Mesenchymal stem cell (in vitro differentiated cells and primary cell): ENCODE results near the gene CD37.
"Not testable (repeated sequence)": the region's sequence is repeated elsewhere in the genome, so short reads cannot be mapped to it uniquely, and the experiment has no call there.

Experiments
- DNase-seq: peaks from one replicate; pipeline ENCODE4 v3.0.0-alpha.2; 2013
- H2AFZ ChIP-seq: one replicate; pipeline ENCODE4 v1.6.1; 2013; ENCODE audit warnings: low read depth, mild to moderate bottlenecking, control low read depth, inconsistent platforms, low read length, moderate library complexity
- H2AK5ac ChIP-seq: 2 replicates; pipeline ENCODE4 v1.6.1; 2013; ENCODE audit warnings: low read length, moderate library complexity, mild to moderate bottlenecking, inconsistent platforms; ENCODE audit not compliant: severe bottlenecking
- H2BK120ac ChIP-seq: one replicate; pipeline ENCODE4 v1.6.1; 2013; ENCODE audit warnings: low read depth, mild to moderate bottlenecking, inconsistent platforms, low read length, moderate library complexity
- H2BK12ac ChIP-seq, 2 experiments: one replicate each; pipeline ENCODE4 v1.6.1; 2013; ENCODE audit warnings: inconsistent platforms in 2 of 2, low read length in 2 of 2, mild to moderate bottlenecking in 2 of 2, moderate library complexity in 2 of 2, control low read depth in 1 of 2
- H2BK15ac ChIP-seq: one replicate; pipeline ENCODE4 v1.6.1; 2013; ENCODE audit warnings: mild to moderate bottlenecking, low read depth, inconsistent platforms; ENCODE audit not compliant: poor library complexity, severe bottlenecking
- H2BK5ac ChIP-seq: 2 replicates; pipeline ENCODE4 v1.6.1; 2013; ENCODE audit warnings: low read depth, mild to moderate bottlenecking, low read length, control low read depth, inconsistent platforms; ENCODE audit not compliant: poor library complexity, severe bottlenecking
- H3K14ac ChIP-seq, 2 experiments: one replicate each; pipeline ENCODE4 v1.6.1; 2013; ENCODE audit warnings: inconsistent platforms in 2 of 2, low read length in 2 of 2, control low read depth in 1 of 2, mild to moderate bottlenecking in 1 of 2, moderate library complexity in 1 of 2
- H3K18ac ChIP-seq, 2 experiments: one replicate each; pipeline ENCODE4 v1.6.1; 2013; ENCODE audit warnings: inconsistent platforms in 2 of 2, low read length in 2 of 2, control low read depth in 1 of 2, low read depth in 1 of 2, mild to moderate bottlenecking in 1 of 2
- H3K23ac ChIP-seq, 2 experiments: one replicate each; pipeline ENCODE4 v1.6.1; 2013; ENCODE audit warnings: inconsistent platforms in 2 of 2, low read length in 2 of 2, mild to moderate bottlenecking in 2 of 2, moderate library complexity in 2 of 2, control low read depth in 1 of 2
- H3K27ac ChIP-seq: 2 replicates; pipeline ENCODE4 v1.5.1; 2013; ENCODE audit warnings: mild to moderate bottlenecking, moderate library complexity, low read length, control low read depth, inconsistent platforms; ENCODE audit not compliant: poor library complexity, severe bottlenecking
- H3K27me3 ChIP-seq, 2 experiments: 2 replicates each; pipeline versions ENCODE4 v1.6.1 to v1.7.0; 2013; ENCODE audit warnings: low read length in 2 of 2, mild to moderate bottlenecking in 2 of 2, moderate library complexity in 2 of 2, control low read depth in 1 of 2, inconsistent platforms in 1 of 2; ENCODE audit not compliant: control insufficient read depth in 1 of 2, insufficient read depth in 1 of 2
- H3K36me3 ChIP-seq, 2 experiments: 2 replicates each; pipeline versions ENCODE4 v1.6.1 to v1.7.0; 2013; ENCODE audit warnings: low read length in 2 of 2, control low read depth in 1 of 2, inconsistent platforms in 1 of 2, low read depth in 1 of 2, mild to moderate bottlenecking in 1 of 2; ENCODE audit not compliant: insufficient read depth in 2 of 2, control insufficient read depth in 1 of 2
- H3K4ac ChIP-seq, 2 experiments: one replicate each; pipeline ENCODE4 v1.6.1; 2013; ENCODE audit warnings: inconsistent platforms in 2 of 2, low read length in 2 of 2, mild to moderate bottlenecking in 2 of 2, moderate library complexity in 2 of 2, control low read depth in 1 of 2, low read depth in 1 of 2
- H3K4me1 ChIP-seq: 2 replicates; pipeline ENCODE4 v1.6.1; 2013; ENCODE audit warnings: low read depth, low read length, control low read depth; ENCODE audit not compliant: control insufficient read depth, insufficient read depth
- H3K4me2 ChIP-seq: 2 replicates; pipeline ENCODE4 v1.6.1; 2013; ENCODE audit warnings: low read length, mild to moderate bottlenecking, inconsistent platforms; ENCODE audit not compliant: poor library complexity, severe bottlenecking
- H3K4me3 ChIP-seq, 2 experiments: 2 replicates each; pipeline versions ENCODE4 v1.5.1 to v1.7.0; 2013; ENCODE audit warnings: low read length in 2 of 2, mild to moderate bottlenecking in 2 of 2, control low read depth in 1 of 2, low read depth in 1 of 2; ENCODE audit not compliant: insufficient read depth in 1 of 2
- H3K79me1 ChIP-seq: replicated peaks from 2 replicates; pipeline ENCODE4 v1.6.1; 2013; ENCODE audit warnings: mild to moderate bottlenecking, control low read depth, low read length, inconsistent platforms; ENCODE audit not compliant: poor library complexity, severe bottlenecking
- H3K9ac ChIP-seq: 2 replicates; pipeline ENCODE4 v1.7.0; 2013; ENCODE audit warnings: mild to moderate bottlenecking, low read length, moderate library complexity
- H3K9me3 ChIP-seq: 2 replicates; pipeline ENCODE4 v1.7.0; 2013; ENCODE audit warnings: mild to moderate bottlenecking, low read length; ENCODE audit not compliant: control insufficient read depth
- H4K8ac ChIP-seq: one replicate; pipeline ENCODE4 v1.6.1; 2013; ENCODE audit warnings: inconsistent platforms, mild to moderate bottlenecking, low read length, moderate library complexity
- H4K91ac ChIP-seq: one replicate; pipeline ENCODE4 v1.6.1; 2013; ENCODE audit warnings: mild to moderate bottlenecking, low read length, inconsistent platforms
- WGBS: methylation state at CpG from one replicate; pipeline ENCODE4 v1.1.7; 2013; ENCODE audit warnings: mixed read lengths; 5-methylcytosine and 5-hydroxymethylcytosine counted together

Gene CD37

DNA sequence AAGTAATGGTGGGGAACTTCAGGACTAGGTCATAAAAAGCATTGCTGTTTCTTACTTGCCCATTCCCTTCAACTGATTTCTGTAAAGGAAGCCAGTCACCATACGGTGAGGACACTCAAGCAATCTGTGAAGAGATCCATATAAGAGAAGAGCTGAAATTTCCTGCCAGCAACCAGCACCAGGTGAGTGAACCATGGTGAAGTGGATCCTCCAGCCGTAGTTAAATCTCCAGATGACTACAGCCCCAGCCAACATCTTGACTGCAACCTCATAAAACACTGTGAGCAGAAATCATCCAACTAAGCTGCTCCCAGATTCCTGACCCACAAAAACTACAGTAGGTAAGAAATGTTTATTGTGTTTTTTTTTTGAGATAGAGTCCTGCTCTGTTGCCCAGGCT lies 6.5 kb upstream of the CD37 start:
- no peak overlapping the region for H3K9ac ChIP-seq
- no peak overlapping the region for H3K18ac ChIP-seq
- no peak overlapping the region for H2BK5ac ChIP-seq
- H3K27me3 ChIP-seq: no peaks in the 10 kb centered on the region
- no peak overlapping the region for H2BK12ac ChIP-seq
- no peak overlapping the region for H2AFZ ChIP-seq
- no peak overlapping the region for H2BK120ac ChIP-seq
- H2BK15ac ChIP-seq: no peak overlapping the region
- DNase-seq: no peak
- no peak overlapping the region for H3K23ac ChIP-seq
- H2AK5ac ChIP-seq: no peak overlapping the region
- H3K4me1 ChIP-seq: peaks cover 9% of the 10 kb centered on the region
- peaks cover 0 to 14% of the 10 kb centered on the region in 2 experiments for H3K36me3 ChIP-seq
- H3K4me3 ChIP-seq: no peak overlapping the region
- WGBS: 94% methylated on average over 2 of the region's 2 CpGs
- H3K14ac ChIP-seq: no peak overlapping the region
- H3K4me2 ChIP-seq: no peak overlapping the region
- no peak overlapping the region for H3K27ac ChIP-seq
- H3K79me1 ChIP-seq: peaks cover 7% of the 10 kb centered on the region
- H4K91ac ChIP-seq: no peak overlapping the region
- H4K8ac ChIP-seq: no peak overlapping the region
- peaks cover 1% of the 10 kb centered on the region for H3K9me3 ChIP-seq
- no peak overlapping the region for H3K4ac ChIP-seq

- not testable (repeated sequence) for H4K91ac ChIP-seq, H3K4ac ChIP-seq, H3K79me1 ChIP-seq, H3K27me3 ChIP-seq, H2AFZ ChIP-seq, H2BK120ac ChIP-seq, H2BK5ac ChIP-seq, H3K4me3 ChIP-seq, DNase-seq, H2BK15ac ChIP-seq, H3K27ac ChIP-seq, H3K18ac ChIP-seq, H2BK12ac ChIP-seq, H3K23ac ChIP-seq, H3K4me2 ChIP-seq, H3K9me3 ChIP-seq, H3K9ac ChIP-seq, H4K8ac ChIP-seq, H2AK5ac ChIP-seq, H3K14ac ChIP-seq
- WGBS: 92% methylated on average over 3 of the region's 4 CpGs
- Histone ChIP-seq H3K36me3 (peaks cover 0 to 16% of the 10 kb centered on the region in 2 experiments), H3K4me1 (peaks cover 12% of the 10 kb centered on the region)
These were observed 4.0 kb upstream of the CD37 start for GRCh38 chr19:49331187-49331586.

DNA sequence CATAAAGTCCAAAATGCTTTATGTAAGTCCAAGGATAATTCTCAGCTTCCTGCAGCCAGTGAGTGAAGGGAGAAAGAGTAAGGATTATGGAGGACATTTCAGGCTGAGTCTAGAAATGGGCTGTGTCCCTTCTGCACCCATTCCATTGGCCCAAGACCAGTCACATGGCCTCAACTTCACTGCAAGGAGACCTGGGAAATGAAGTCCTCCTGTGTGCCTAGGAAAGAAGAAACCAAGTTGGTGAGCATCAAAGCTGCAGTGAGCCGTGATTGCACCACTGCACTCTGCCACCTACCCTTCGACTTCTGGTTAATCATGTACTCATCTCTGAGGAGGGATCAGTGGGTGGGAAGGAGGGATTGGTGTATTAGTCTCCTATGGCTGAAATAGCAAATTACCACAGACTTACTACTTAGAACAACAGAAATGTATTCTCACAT lies 3.6 kb upstream of the CD37 start:
- Histone ChIP-seq H3K9me3 (no peaks in the 10 kb centered on the region), H4K8ac (peak overlapping the region; percentile 25), H4K91ac (no peak overlapping the region), H3K79me1 (no peaks in the 10 kb centered on the region), H2BK12ac (no peak overlapping the region), H2AFZ (no peak overlapping the region), H3K23ac (no peak overlapping the region), H2AK5ac (no peak overlapping the region), H3K4me3 (no peak overlapping the region), H2BK120ac (no peak overlapping the region), H3K4me2 (no peak overlapping the region), H3K9ac (no peak overlapping the region), H2BK15ac (no peak overlapping the region), H3K4me1 (peaks cover 12% of the 10 kb centered on the region), H3K27me3 (no peaks in the 10 kb centered on the region), H3K27ac (peak overlapping the region; percentile 63), H3K14ac (no peak overlapping the region), H3K18ac (no peak overlapping the region), H3K36me3 (peaks cover 0 to 18% of the 10 kb centered on the region in 2 experiments), H2BK5ac (no peak overlapping the region), H3K4ac (no peak overlapping the region)
- WGBS: no CpG with 5 or more reads among the region's 2 CpGs
- peak; percentile 44 for DNase-seq

- not testable (repeated sequence) for H3K9me3 ChIP-seq, H4K91ac ChIP-seq, H3K9ac ChIP-seq, H3K27me3 ChIP-seq, H3K14ac ChIP-seq, H3K4me3 ChIP-seq, H3K4me2 ChIP-seq, H3K27ac ChIP-seq, H3K79me1 ChIP-seq, H2BK120ac ChIP-seq, H3K18ac ChIP-seq, H2AFZ ChIP-seq, H3K23ac ChIP-seq, H2BK12ac ChIP-seq, H3K4ac ChIP-seq, H2BK5ac ChIP-seq, H4K8ac ChIP-seq, H2BK15ac ChIP-seq, DNase-seq, H2AK5ac ChIP-seq
- Histone ChIP-seq H3K4me1 (peaks cover 12% of the 10 kb centered on the region), H3K36me3 (peaks cover 0 to 29% of the 10 kb centered on the region in 2 experiments)
- WGBS: 92% methylated on average over 12 of the region's 13 CpGs
These were observed 2.4 kb upstream of the CD37 start for GRCh38 chr19:49332691-49333417.
